ENCODE data around the gene CD22.
"Not testable (repeated sequence)": the region's sequence is repeated elsewhere in the genome, so short reads cannot be mapped to it uniquely, and the experiment has no call there.

DNA sequence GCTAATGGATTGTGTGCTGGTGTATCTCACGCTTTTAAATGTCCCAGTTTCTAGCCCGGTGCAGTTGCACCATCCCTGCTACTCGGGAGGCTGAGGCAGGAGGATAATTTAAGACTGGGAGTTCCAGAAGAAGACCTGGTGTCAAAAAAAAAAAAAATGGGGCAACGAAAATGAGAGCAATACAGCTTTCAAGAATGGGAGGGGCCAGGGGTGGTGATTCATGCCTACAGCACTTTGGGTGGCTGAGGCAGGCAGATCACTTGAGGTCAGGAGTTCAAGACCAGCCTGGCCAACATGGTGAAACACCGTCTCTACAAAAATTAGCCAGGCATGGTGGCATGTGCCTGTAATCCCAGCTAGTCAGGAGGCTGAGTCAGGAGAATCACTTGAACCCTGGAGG lies 42.9 kb upstream of the CD22 start:
- TF ChIP-seq EZH2 (IDR thresholded peaks at IDR 0.05; ENCODE audit: borderline replicate concordance, insufficient read depth, low read depth, low read length, poor library complexity, severe bottlenecking); CTCF (IDR thresholded peaks at IDR 0.05): not testable (repeated sequence)
